GM12878 (cell line): ENCODE results near the gene ZNF662. TPM values are rescaled to one million over a fixed set of nuclear protein-coding genes. Genes with fewer than 3 reads are reported as not detected.

ENCODE experiments used
- ATAC-seq: fragments of 200-7000 bp; cut with Tn5 transposase; 3 replicates; pipeline ENCODE4 v1.9.1; 2020; ENCODE audit warnings: mild to moderate bottlenecking, moderate library complexity
- BruUV-seq: library from RNA; stranded (reverse); fragments of 400-500 nt; replicated peaks from 2 replicates; lab custom pipeline; 2021; lab: Mats Ljungman, UMichigan
- CTCF ChIA-PET: fragments of 300-600 bp; sonication (Branson Sonifier 250); formaldehyde crosslinking; extraction: SDS; loops from one replicate; lab custom pipeline; 2021; ENCODE audit warnings: inconsistent platforms; lab: Yijun Ruan, JAX
- POLR2A ChIA-PET: fragments of 350-600 bp; formaldehyde crosslinking; extraction: SDS; loops from one replicate; lab custom pipeline; 2021; ENCODE audit warnings: inconsistent platforms; lab: Charles Lee
- RAD21 ChIA-PET: fragments of 300-600 bp; sonication (Branson Sonifier 250); formaldehyde crosslinking; loops from one replicate; lab custom pipeline; 2023; ENCODE audit warnings: antibody characterized with exemption; ENCODE audit not compliant: unreplicated experiment; lab: Charles Lee
- SMC1A ChIA-PET: fragments of 300-600 bp; sonication (Branson Sonifier 250); formaldehyde crosslinking; loops from one replicate; lab custom pipeline; 2023; ENCODE audit not compliant: unreplicated experiment, uncharacterized antibody; lab: Charles Lee
- DNase-seq: peaks from one replicate; pipeline ENCODE4 v3.0.0-alpha.2; 2011; ENCODE audit warnings: low read depth, low spot score
- FAIRE-seq: peaks from 3 replicates; lab custom pipeline; 2011; peaks lifted over from hg19 to GRCh38; lab: Jason Lieb, UNC
- H2AFZ ChIP-seq: 2 replicates; pipeline ENCODE4 v1.6.0; 2011; ENCODE audit warnings: low read depth, low read length, control low read depth; ENCODE audit not compliant: control insufficient read depth
- H3K27ac ChIP-seq: 2 replicates; pipeline ENCODE4 v1.5.1; 2011; ENCODE audit warnings: control low read depth; ENCODE audit not compliant: control insufficient read depth, insufficient read depth
- H3K27me3 ChIP-seq, 2 experiments: replicated peaks in 1 of 2; 2 replicates each; pipeline versions ENCODE4 v1.6.0 to v1.6.1; 2011; ENCODE audit warnings: low read length in 1 of 2; ENCODE audit not compliant: control insufficient read depth in 2 of 2, insufficient read depth in 2 of 2
- H3K36me3 ChIP-seq, 2 experiments: 2 replicates each; pipeline ENCODE4 v1.5.1; 2011; ENCODE audit warnings: low read length in 1 of 2; ENCODE audit not compliant: control insufficient read depth in 2 of 2, insufficient read depth in 2 of 2
- H3K4me1 ChIP-seq: 2 replicates; pipeline ENCODE4 v1.6.1; 2011; ENCODE audit warnings: mild to moderate bottlenecking, low read length, moderate library complexity, mixed read lengths; ENCODE audit not compliant: control insufficient read depth, insufficient read depth
- H3K4me2 ChIP-seq: 2 replicates; pipeline ENCODE4 v1.6.0; 2011; ENCODE audit warnings: control low read depth; ENCODE audit not compliant: control insufficient read depth, insufficient read depth
- H3K4me3 ChIP-seq: fragments of 200-600 bp; sonication (generic); 2 replicates; pipeline ENCODE4 v1.5.1; 2016
- H3K79me2 ChIP-seq: 2 replicates; pipeline ENCODE4 v1.6.0; 2011; ENCODE audit warnings: low read length; ENCODE audit not compliant: control insufficient read depth, insufficient read depth
- H3K9ac ChIP-seq: 2 replicates; pipeline ENCODE4 v1.8.0; 2011; ENCODE audit warnings: low read length, control low read depth, mixed read lengths; ENCODE audit not compliant: control insufficient read depth, insufficient read depth
- H3K9me3 ChIP-seq: replicated peaks from 3 replicates; pipeline ENCODE4 v1.5.1; 2011; ENCODE audit warnings: mild to moderate bottlenecking, low read length; ENCODE audit not compliant: control insufficient read depth, insufficient read depth
- H4K20me1 ChIP-seq: 2 replicates; pipeline ENCODE4 v1.6.0; 2011; ENCODE audit not compliant: control insufficient read depth, insufficient read depth
- ESRRA ChIP-seq: IDR thresholded peaks from 2 replicates; pipeline ENCODE4 v1.6.1; 2012; ENCODE audit warnings: mild to moderate bottlenecking, low read length, improper control_type of control experiment
- WGBS: methylation state at CpG from one replicate; pipeline ENCODE4 v1.1.6; 2016; ENCODE audit warnings: low lambda C conversion rate; ENCODE audit not compliant: insufficient replicate concordance, insufficient coverage; ENCODE audit errors: missing lambda C conversion rate; 5-methylcytosine and 5-hydroxymethylcytosine counted together
- in situ Hi-C: fragments of 300-500 bp; cut with MboI; formaldehyde crosslinking; loops from 9 replicates; pipeline ENCODE4 v1.14.3; 2018; ENCODE audit warnings: mixed read lengths
- intact Hi-C: fragments of 100-400 bp; cut with micrococcal nuclease; formaldehyde crosslinking; loops from one replicate; pipeline ENCODE4 v1.14.2; 2022; ENCODE audit not compliant: unreplicated experiment
- polyA plus RNA-seq, 11 experiments: library from polyadenylated mRNA; depleted of rRNA in 4 of 11; unstranded in 6 of 11; stranded (reverse) in 5 of 11; fragments of >200 nt; fragmentation: Nextera tagmentation in 4 of 11; fragmentation: Illumina TruSeq in 1 of 11; extraction: Ambion mirVana in 4 of 11; extraction: Trizol in 1 of 11; gene quantifications; 1 replicate in 1 of 11; 2 replicates in 10 of 11; pipeline versions ENCODE4 v1.2.1 to v1.2.3, GENCODE V29; 2011 to 2016; ENCODE audit warnings: inconsistent platforms in 2 of 11, missing spikeins in 2 of 11, low read depth in 1 of 11
- total RNA-seq, 4 experiments: library from RNA; depleted of rRNA in 3 of 4; stranded (reverse); fragments of >200 nt in 3 of 4; fragmentation: Illumina TruSeq in 1 of 4; extraction: Trizol in 1 of 4; gene quantifications; 2 replicates each; pipeline versions ENCODE4 v1.2.1 to v1.2.3, GENCODE V29; 2013 to 2021
- TF ChIP-seq, protein P1 (sequence below): fragments of 450-650 bp; IDR thresholded peaks from 2 replicates; pipeline ENCODE4 v1.6.1; 2017; ENCODE audit warnings: antibody characterized with exemption, mild to moderate bottlenecking, moderate library complexity

Gene ZNF662
- total and polyA plus RNA-seq, 10 of the 15 experiments (the other 5 are each of a cell fraction or from before 2014, with no cell fraction given): not detected

DNA sequence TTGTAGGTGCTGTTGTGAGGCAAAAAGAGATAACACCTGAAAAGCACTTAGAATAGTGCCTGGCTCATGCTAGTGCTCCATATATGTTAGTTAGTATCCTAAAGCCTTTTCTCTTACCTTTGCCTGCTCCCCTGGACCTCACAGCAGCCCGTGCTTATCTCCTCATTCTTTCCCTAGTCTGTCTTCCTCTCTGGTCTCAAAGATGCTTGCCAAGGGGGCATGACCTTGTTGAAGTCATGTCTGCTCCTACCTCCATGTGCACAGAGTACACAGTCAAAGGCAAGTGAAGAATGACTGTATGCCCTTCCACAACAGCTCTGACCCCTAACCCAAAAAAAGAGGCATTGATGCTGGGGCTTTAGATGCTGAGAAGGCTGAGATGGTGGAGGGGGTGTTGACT is 29.5 kb upstream of the ZNF662 start:
- ChIA-PET RAD21 (interaction anchor here (1.2 kb wide), 1 partner anchor 45 kb away, joined by 3 read pairs; no protein-coding TSS in a partner anchor), CTCF (interaction anchor here (1.2 kb wide), 1 partner anchor 33 kb away, joined by 3 read pairs; no protein-coding TSS in a partner anchor)
- in situ Hi-C loops: loop anchor here (5.0 kb wide), 2 partner anchors 39 to 94 kb away; no protein-coding TSS in a partner anchor

More for the DNA sequence above, 29.5 kb upstream of the ZNF662 start:
- Histone ChIP-seq H3K27ac (no peak overlapping the region), H3K27me3 (no peaks in the 10 kb centered on the region), H3K4me2 (no peak overlapping the region), H3K4me1 (peaks cover 4% of the 10 kb centered on the region; the same call in 1 of the 2 replicates)
- ChIA-PET SMC1A (no interaction called here), POLR2A (no interaction called here)
- intact Hi-C loops: no loop called here
- no peak for FAIRE-seq
- TF ChIP-seq, protein P1, sequence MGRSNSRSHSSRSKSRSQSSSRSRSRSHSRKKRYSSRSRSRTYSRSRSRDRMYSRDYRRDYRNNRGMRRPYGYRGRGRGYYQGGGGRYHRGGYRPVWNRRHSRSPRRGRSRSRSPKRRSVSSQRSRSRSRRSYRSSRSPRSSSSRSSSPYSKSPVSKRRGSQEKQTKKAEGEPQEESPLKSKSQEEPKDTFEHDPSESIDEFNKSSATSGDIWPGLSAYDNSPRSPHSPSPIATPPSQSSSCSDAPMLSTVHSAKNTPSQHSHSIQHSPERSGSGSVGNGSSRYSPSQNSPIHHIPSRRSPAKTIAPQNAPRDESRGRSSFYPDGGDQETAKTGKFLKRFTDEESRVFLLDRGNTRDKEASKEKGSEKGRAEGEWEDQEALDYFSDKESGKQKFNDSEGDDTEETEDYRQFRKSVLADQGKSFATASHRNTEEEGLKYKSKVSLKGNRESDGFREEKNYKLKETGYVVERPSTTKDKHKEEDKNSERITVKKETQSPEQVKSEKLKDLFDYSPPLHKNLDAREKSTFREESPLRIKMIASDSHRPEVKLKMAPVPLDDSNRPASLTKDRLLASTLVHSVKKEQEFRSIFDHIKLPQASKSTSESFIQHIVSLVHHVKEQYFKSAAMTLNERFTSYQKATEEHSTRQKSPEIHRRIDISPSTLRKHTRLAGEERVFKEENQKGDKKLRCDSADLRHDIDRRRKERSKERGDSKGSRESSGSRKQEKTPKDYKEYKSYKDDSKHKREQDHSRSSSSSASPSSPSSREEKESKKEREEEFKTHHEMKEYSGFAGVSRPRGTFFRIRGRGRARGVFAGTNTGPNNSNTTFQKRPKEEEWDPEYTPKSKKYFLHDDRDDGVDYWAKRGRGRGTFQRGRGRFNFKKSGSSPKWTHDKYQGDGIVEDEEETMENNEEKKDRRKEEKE: no peak
- TF ChIP-seq ESRRA: no peak
- TF ChIP-seq, all 136 proteins: peak for 0
- H3K9ac ChIP-seq: no peak overlapping the region
- no peak for DNase-seq
- no peak for ATAC-seq
- no peaks in the 10 kb centered on the region for H3K79me2 ChIP-seq
- H3K36me3 ChIP-seq: no peaks in the 10 kb centered on the region
- no peak overlapping the region for H2AFZ ChIP-seq
- no peak overlapping the region for H3K4me3 ChIP-seq
- 0% methylated on average over 1 of the region's 1 CpG for WGBS
- BruUV-seq: no TSS peak
- no peaks in the 10 kb centered on the region for H4K20me1 ChIP-seq
- no peaks in the 10 kb centered on the region for H3K9me3 ChIP-seq
